AML-193 (cell line): ENCODE results near the gene CPSF7.

Experiments
- DNase-seq, 2 experiments: peaks; one replicate each; lab custom pipeline; 2025; lab: John Stamatoyannopoulos, UW

CPSF7 gene

GRCh38 chr11:61354208-61354607 lies 75.6 kb downstream of the CPSF7 start:
- no peak for DNase-seq

GRCh38 chr11:61353131-61354067 lies 76.4 kb downstream of the CPSF7 start:
- peak; percentile 15 to 27 for DNase-seq
